ENCODE results near the gene IL1RL2. TPM values are rescaled to one million over a fixed set of nuclear protein-coding genes. Genes with fewer than 3 reads are reported as not detected.

Gene IL1RL2
- total and polyA plus RNA-seq, 2 donors from 2014 or later = 1.4 to 1.8 TPM

GRCh38 chr2:102279391-102279735 is 92.5 kb downstream of the IL1RL2 start:
- Histone ChIP-seq H3K9ac (ENCODE audit: low read length in 3 of 3) (no peak overlapping the region), H3K36me3 (ENCODE audit: control insufficient read depth in 2 of 3, insufficient read depth in 3 of 3, low read length in 3 of 3) (no peaks in the 10 kb centered on the region), H3K4me1 (ENCODE audit: control insufficient read depth in 2 of 3, insufficient read depth in 2 of 3, low read depth in 1 of 3, low read length in 3 of 3) (no peaks in the 10 kb centered on the region), H3K27ac (ENCODE audit: low read depth in 2 of 2, low read length in 2 of 2) (no peak overlapping the region), H3K4me3 (ENCODE audit: low read length in 3 of 3) (no peak overlapping the region), H3K27me3 (ENCODE audit: control insufficient read depth, insufficient read depth, low read length) (no peaks in the 10 kb centered on the region), H3K9me3 (ENCODE audit: control insufficient read depth in 2 of 3, insufficient read depth in 1 of 3, low read length in 3 of 3) (no peaks in the 10 kb centered on the region)
- TF ChIP-seq CTCF (IDR thresholded peaks at IDR 0.05; ENCODE audit: borderline replicate concordance, extremely low read depth, insufficient read depth) = no peak
- no peak for DNase-seq
- intact Hi-C loops (cut with DNase I) = no loop called here
- FAIRE-seq = no peak

DNA sequence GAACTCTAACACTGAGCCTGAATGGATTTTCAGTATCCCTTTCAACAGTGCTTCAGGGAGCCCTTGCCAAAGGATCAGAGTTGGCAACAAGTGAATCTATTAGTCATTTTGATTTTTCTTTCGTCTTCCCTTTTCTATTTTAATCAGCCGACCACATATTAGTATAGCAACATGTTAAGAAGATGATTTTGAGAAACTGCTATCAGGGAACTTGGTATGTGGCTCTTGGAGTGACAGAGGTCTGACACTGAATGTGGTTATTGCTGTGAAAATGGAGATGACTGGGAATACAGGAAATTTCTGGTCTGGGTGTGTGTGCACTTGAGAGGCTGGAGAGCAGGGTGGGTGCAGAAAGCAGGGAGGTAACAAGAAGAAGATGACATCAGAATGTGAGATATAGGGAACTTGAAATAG is 95.9 kb downstream of the IL1RL2 start:
- no peak for FAIRE-seq
- no peak overlapping the region for H3K9ac ChIP-seq (ENCODE audit: low read length in 3 of 3)

DNA sequence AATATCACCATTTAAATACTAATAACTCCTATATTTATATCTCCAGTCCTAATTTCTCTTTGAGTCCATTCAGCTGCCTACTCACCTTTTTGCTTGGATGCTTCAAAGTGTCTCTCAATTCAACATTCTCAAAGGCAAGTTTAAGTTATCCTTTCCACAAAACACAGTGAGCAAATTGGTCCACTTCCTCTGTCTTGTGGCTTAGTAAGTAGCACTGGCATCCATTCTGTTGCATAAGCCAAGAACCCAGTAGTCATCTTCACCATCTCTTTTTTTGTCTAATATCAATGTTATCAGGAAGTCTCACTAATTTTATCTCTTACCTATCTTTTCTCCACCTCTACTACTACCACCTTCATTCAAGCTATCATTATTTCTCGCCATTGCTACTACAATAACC is 97.2 kb downstream of the IL1RL2 start:
- no peaks in the 10 kb centered on the region for H3K27me3 ChIP-seq (ENCODE audit: control insufficient read depth, insufficient read depth, low read length)
- FAIRE-seq = no peak
- no peak for TF ChIP-seq CTCF (IDR thresholded peaks at IDR 0.05; ENCODE audit: borderline replicate concordance, extremely low read depth, insufficient read depth)

More for the DNA sequence above, 95.9 kb downstream of the IL1RL2 start:
- H3K9me3 ChIP-seq (ENCODE audit: control insufficient read depth in 2 of 3, insufficient read depth in 1 of 3, low read length in 3 of 3) = no peaks in the 10 kb centered on the region
- intact Hi-C loops (cut with DNase I) = no loop called here
- no peak overlapping the region for H3K27ac ChIP-seq (ENCODE audit: low read depth in 2 of 2, low read length in 2 of 2)
- TF ChIP-seq CTCF (IDR thresholded peaks at IDR 0.05; ENCODE audit: borderline replicate concordance, extremely low read depth, insufficient read depth) = no peak
- H3K27me3 ChIP-seq (ENCODE audit: control insufficient read depth, insufficient read depth, low read length) = no peaks in the 10 kb centered on the region
- H3K36me3 ChIP-seq (ENCODE audit: control insufficient read depth in 2 of 3, insufficient read depth in 3 of 3, low read length in 3 of 3) = no peaks in the 10 kb centered on the region
- no peaks in the 10 kb centered on the region for H3K4me1 ChIP-seq (ENCODE audit: control insufficient read depth in 2 of 3, insufficient read depth in 2 of 3, low read depth in 1 of 3, low read length in 3 of 3)
- DNase-seq = no peak
- no peak overlapping the region for H3K4me3 ChIP-seq (ENCODE audit: low read length in 3 of 3)

GRCh38 chr2:102284611-102285010 is 97.8 kb downstream of the IL1RL2 start:
- intact Hi-C loops (cut with DNase I) = no loop called here
- H3K4me3 ChIP-seq (ENCODE audit: low read length in 3 of 3) = no peak overlapping the region
- no peak for FAIRE-seq
- no peak for TF ChIP-seq CTCF (IDR thresholded peaks at IDR 0.05; ENCODE audit: borderline replicate concordance, extremely low read depth, insufficient read depth)
- no peaks in the 10 kb centered on the region for H3K27me3 ChIP-seq (ENCODE audit: control insufficient read depth, insufficient read depth, low read length)
- H3K9ac ChIP-seq (ENCODE audit: low read length in 3 of 3) = no peak overlapping the region
- H3K4me1 ChIP-seq (ENCODE audit: control insufficient read depth in 2 of 3, insufficient read depth in 2 of 3, low read depth in 1 of 3, low read length in 3 of 3) = no peaks in the 10 kb centered on the region
- DNase-seq = no peak
- H3K27ac ChIP-seq (ENCODE audit: low read depth in 2 of 2, low read length in 2 of 2) = no peak overlapping the region
- no peaks in the 10 kb centered on the region for H3K9me3 ChIP-seq (ENCODE audit: control insufficient read depth in 2 of 3, insufficient read depth in 1 of 3, low read length in 3 of 3)
- no peaks in the 10 kb centered on the region for H3K36me3 ChIP-seq (ENCODE audit: control insufficient read depth in 2 of 3, insufficient read depth in 3 of 3, low read length in 3 of 3)

More for the DNA sequence above, 97.2 kb downstream of the IL1RL2 start:
- Histone ChIP-seq H3K27ac (ENCODE audit: low read depth in 2 of 2, low read length in 2 of 2) (no peak overlapping the region), H3K4me3 (ENCODE audit: low read length in 3 of 3) (no peak overlapping the region), H3K9ac (ENCODE audit: low read length in 3 of 3) (no peak overlapping the region), H3K4me1 (ENCODE audit: control insufficient read depth in 2 of 3, insufficient read depth in 2 of 3, low read depth in 1 of 3, low read length in 3 of 3) (no peaks in the 10 kb centered on the region), H3K9me3 (ENCODE audit: control insufficient read depth in 2 of 3, insufficient read depth in 1 of 3, low read length in 3 of 3) (no peaks in the 10 kb centered on the region), H3K36me3 (ENCODE audit: control insufficient read depth in 2 of 3, insufficient read depth in 3 of 3, low read length in 3 of 3) (no peaks in the 10 kb centered on the region)
- intact Hi-C loops (cut with DNase I) = no loop called here
- no peak for DNase-seq

Data from kidney (tissue), 14 donors.